K562 (cell line): ENCODE data around the gene DPP3. TPM values are rescaled to one million over a fixed set of nuclear protein-coding genes. Genes with fewer than 3 reads are reported as not detected.

Experiments
- ATAC-seq: fragments of 200-7000 bp; cut with Tn5 transposase; 3 replicates; pipeline ENCODE4 v1.9.1; 2020; ENCODE audit warnings: moderate library complexity
- BruUV-seq: library from RNA; stranded (reverse); fragments of 400-500 nt; replicated peaks from 2 replicates; lab custom pipeline; 2021; lab: Mats Ljungman, UMichigan
- CTCF ChIA-PET: fragments of 300-600 bp; formaldehyde crosslinking; extraction: SDS; loops from one replicate; lab custom pipeline; 2021; ENCODE audit warnings: low intra/inter-chr PET ratio; lab: Yijun Ruan, JAX
- POLR2A ChIA-PET: fragments of 300-600, 350-650 bp; sonication (Branson Sonifier 250); formaldehyde crosslinking; extraction: SDS; loops from one replicate; lab custom pipeline; 2021; ENCODE audit warnings: antibody characterized with exemption, inconsistent platforms; lab: Yijun Ruan, JAX
- DNase-seq, 4 experiments: peaks; one replicate each; pipeline versions ENCODE4 v3.0.0 to v3.0.0-alpha.2; 2011 to 2018; ENCODE audit warnings: low spot score in 3 of 4, mixed read lengths in 3 of 4; ENCODE audit errors: extremely low read depth in 1 of 4
- FAIRE-seq: peaks from 2 replicates; lab custom pipeline; 2011; peaks lifted over from hg19 to GRCh38; lab: Jason Lieb, UNC
- H2AFZ ChIP-seq: 2 replicates; pipeline ENCODE4 v1.6.0; 2011; ENCODE audit warnings: low read depth, low read length, control low read depth, inconsistent platforms
- H3K27ac ChIP-seq: fragments of 200-600 bp; 3 replicates; pipeline ENCODE4 v1.8.0; 2011; ENCODE audit warnings: low read depth, mild to moderate bottlenecking, control low read depth, inconsistent platforms, low read length, moderate library complexity, mixed read lengths; ENCODE audit errors: extremely low read depth
- H3K27me3 ChIP-seq, 2 experiments: fragments of 300-600 bp in 1 of 2; 2 replicates in 1 of 2; 3 replicates in 1 of 2; pipeline versions ENCODE4 v1.6.0 to v1.8.0; 2011; ENCODE audit warnings: inconsistent platforms in 2 of 2, low read length in 2 of 2, mild to moderate bottlenecking in 1 of 2, mixed read lengths in 1 of 2, moderate library complexity in 1 of 2; ENCODE audit not compliant: control insufficient read depth in 2 of 2, insufficient read depth in 2 of 2
- H3K36me3 ChIP-seq: fragments of 300-600 bp; 3 replicates; pipeline ENCODE4 v1.8.0; 2011; ENCODE audit warnings: mild to moderate bottlenecking, low read length, inconsistent platforms; ENCODE audit not compliant: control insufficient read depth, insufficient read depth
- H3K4me1 ChIP-seq, 2 experiments: fragments of 200-600 bp in 1 of 2; replicated peaks in 1 of 2; 2 replicates in 1 of 2; 3 replicates in 1 of 2; pipeline versions ENCODE4 v1.5.1 to v1.8.0; 2011; ENCODE audit warnings: inconsistent platforms in 2 of 2, low read length in 2 of 2, mild to moderate bottlenecking in 1 of 2, mixed read lengths in 1 of 2, moderate library complexity in 1 of 2; ENCODE audit not compliant: control insufficient read depth in 2 of 2, insufficient read depth in 2 of 2
- H3K4me2 ChIP-seq: 2 replicates; pipeline ENCODE4 v1.6.1; 2011; ENCODE audit warnings: low read length, control low read depth, inconsistent platforms, mixed read lengths; ENCODE audit not compliant: insufficient read depth
- H3K4me3 ChIP-seq: fragments of 200-600 bp; sonication (generic), shearing (Covaris generic); 2 replicates; pipeline ENCODE4 v1.5.1; 2016; ENCODE audit warnings: control low read depth, inconsistent platforms
- H3K79me2 ChIP-seq: fragments of 200-600 bp; 3 replicates; pipeline ENCODE4 v1.8.0; 2011; ENCODE audit warnings: low read length, inconsistent platforms; ENCODE audit not compliant: control insufficient read depth, insufficient read depth
- H3K9ac ChIP-seq, 2 experiments: 2 replicates each; pipeline versions ENCODE4 v1.6.0 to v1.6.1; 2011; ENCODE audit warnings: low read depth in 2 of 2, low read length in 2 of 2, control low read depth in 1 of 2, inconsistent platforms in 1 of 2, mild to moderate bottlenecking in 1 of 2, mixed read lengths in 1 of 2; ENCODE audit not compliant: insufficient read depth in 1 of 2
- H3K9me1 ChIP-seq: one replicate; pipeline ENCODE4 v1.6.0; 2011; ENCODE audit warnings: inconsistent platforms, mild to moderate bottlenecking, low read length, moderate library complexity; ENCODE audit not compliant: control insufficient read depth, insufficient read depth
- H3K9me3 ChIP-seq: replicated peaks from 2 replicates; pipeline ENCODE4 v1.5.1; 2011; ENCODE audit warnings: low read depth, low read length, inconsistent platforms; ENCODE audit not compliant: control insufficient read depth, insufficient read depth
- H4K20me1 ChIP-seq: replicated peaks from 2 replicates; pipeline ENCODE4 v1.6.1; 2011; ENCODE audit warnings: low read length, inconsistent platforms, mixed read lengths; ENCODE audit not compliant: control insufficient read depth, insufficient read depth
- BHLHE40 ChIP-seq: IDR thresholded peaks from 2 replicates; pipeline ENCODE4 v1.6.1; 2011; ENCODE audit warnings: low read length, improper control_type of control experiment
- E2F8 ChIP-seq: fragments of 450-650 bp; IDR thresholded peaks from 2 replicates; pipeline ENCODE4 v1.7.1; 2018; ENCODE audit warnings: mild to moderate bottlenecking, low read depth; ENCODE audit not compliant: partially characterized antibody
- ETV1 ChIP-seq: fragments of 450-650 bp; conservative IDR thresholded peaks from 2 replicates; pipeline ENCODE4 v1.6.1; 2016; ENCODE audit warnings: missing genetic modification characterization, control low read depth, low read depth, missing compliant biosample characterization
- HLTF ChIP-seq: fragments of 450-650 bp; IDR thresholded peaks from 2 replicates; pipeline ENCODE4 v1.6.1; 2016
- RBM25 ChIP-seq: fragments of 200-400 bp; formaldehyde crosslinking; IDR thresholded peaks from 2 replicates; pipeline ENCODE4 v1.6.1; 2018; ENCODE audit warnings: low read length, low read depth, moderate library complexity; ENCODE audit not compliant: severe bottlenecking
- THRB ChIP-seq: fragments of 450-650 bp; formaldehyde crosslinking; conservative IDR thresholded peaks from 2 replicates; pipeline ENCODE4 v1.4.0; 2022; ENCODE audit warnings: mild to moderate bottlenecking, missing genetic modification characterization
- ZFP36 ChIP-seq: fragments of 150-350 bp; IDR thresholded peaks from 2 replicates; pipeline ENCODE4 v1.6.1; 2018; ENCODE audit warnings: low read length, low read depth; ENCODE audit not compliant: partially characterized antibody
- WGBS: fragments of 100-300 bp; shearing (Covaris generic); methylation state at CpG from one replicate; pipeline ENCODE4 v1.1.6; 2016; ENCODE audit warnings: low coverage, mixed read lengths; ENCODE audit not compliant: insufficient coverage; ENCODE audit errors: missing lambda C conversion rate; 5-methylcytosine and 5-hydroxymethylcytosine counted together
- in situ Hi-C: fragments of 300-500 bp; cut with MboI; formaldehyde crosslinking; loops from 4 replicates; pipeline ENCODE4 v1.15.0; 2018; ENCODE audit warnings: inconsistent platforms, mixed read lengths
- intact Hi-C: fragments of 100-400 bp; cut with micrococcal nuclease; formaldehyde crosslinking; loops from 2 replicates; pipeline ENCODE4 v1.14.2; 2022
- polyA plus RNA-seq, 8 experiments: library from polyadenylated mRNA; depleted of rRNA in 4 of 8; stranded (reverse) in 5 of 8; unstranded in 3 of 8; fragments of >200 nt; fragmentation: Nextera tagmentation in 2 of 8; fragmentation: Illumina TruSeq in 1 of 8; extraction: Ambion mirVana in 2 of 8; extraction: Trizol in 1 of 8; gene quantifications; 2 replicates each; pipeline versions ENCODE4 v1.2.1 to v1.2.3, GENCODE V29; 2011 to 2014; ENCODE audit warnings: inconsistent platforms in 1 of 8, missing spikeins in 1 of 8
- total RNA-seq, 7 experiments: library from RNA; depleted of rRNA in 6 of 7; stranded (reverse); fragments of >200 nt in 6 of 7; fragmentation: Illumina TruSeq in 2 of 7; extraction: Trizol in 2 of 7; gene quantifications; 2 replicates each; pipeline versions ENCODE4 v1.2.1 to v1.2.3, GENCODE V29; 2011 to 2021; ENCODE audit warnings: low replicate concordance in 1 of 7

The DPP3 gene
- total and polyA plus RNA-seq, 9 of the 15 experiments (the other 6 are each of a cell fraction or from before 2014, with no cell fraction given) = 3.7 to 69.2 (median 43.3) TPM

- TF ChIP-seq ETV1 (tag) = no peak
- TF ChIP-seq E2F8 = no peak
- peak; percentile 90 for TF ChIP-seq ZFP36
- peak; percentile 51 for TF ChIP-seq RBM25
- no peak for TF ChIP-seq HLTF
- no peak for TF ChIP-seq BHLHE40
- TF ChIP-seq THRB (CRISPR knock-in tag) = no peak
- peak overlapping the region; percentile 78; the same call in 1 of the 2 replicates for H3K4me2 ChIP-seq
- no TSS peak for BruUV-seq
- 56% methylated on average over 19 of the region's 19 CpGs for WGBS
- no peak for DNase-seq
- H3K9me1 ChIP-seq = no peaks in the 10 kb centered on the region
- no peaks in the 10 kb centered on the region for H3K36me3 ChIP-seq
- no peaks in the 10 kb centered on the region for H3K27me3 ChIP-seq
- in situ Hi-C loops (no loop called here), intact Hi-C loops (no loop called here)
- peak overlapping the region; percentile 56 to 93; a peak in 3 of 4 replicates for H3K9ac ChIP-seq
- H3K27ac ChIP-seq = no peak overlapping the region
- peaks cover 3% of the 10 kb centered on the region; the same call in 1 of the 2 replicates for H4K20me1 ChIP-seq
- ChIA-PET CTCF (interaction anchor here (0.6 kb wide), 1 partner anchor 463 kb away, joined by 3 read pairs; no protein-coding TSS in a partner anchor), POLR2A (interaction anchor here (0.7 to 2.6 kb wide), 3 partner anchors 14 to 50 kb away, joined by 3 to 18 read pairs (median 4); partner anchors contain the start of gene DPP3)
- H3K79me2 ChIP-seq = no peaks in the 10 kb centered on the region
- peaks cover 0 to 19% of the 10 kb centered on the region in 2 experiments; a peak in 3 of 5 replicates for H3K4me1 ChIP-seq
- H3K9me3 ChIP-seq = peaks cover 4% of the 10 kb centered on the region; the same call in 1 of the 2 replicates
- no peak for ATAC-seq
- peak overlapping the region; percentile 95 for H2AFZ ChIP-seq
- H3K4me3 ChIP-seq = peak overlapping the region; percentile 56
- no peak for FAIRE-seq
Measured at GRCh38 chr11:66465373-66466224, 14.6 kb upstream of the DPP3 start.
